ENCODE data around the gene LRBA. TPM values are rescaled to one million over a fixed set of nuclear protein-coding genes. Genes with fewer than 3 reads are reported as not detected.

The LRBA gene
- total RNA-seq, 1 donor from 2014 or later: 46.2 TPM

GRCh38 chr4:150939530-150939929 is 75.6 kb downstream of the LRBA start:
- Histone ChIP-seq H3K4me1 (peaks cover 5% of the 10 kb centered on the region), H3K4me3 (no peak overlapping the region), H3K36me3 (no peaks in the 10 kb centered on the region), H3K27ac (no peak overlapping the region), H3K9me3 (no peaks in the 10 kb centered on the region), H3K27me3 (ENCODE audit: low read depth) (no peaks in the 10 kb centered on the region)
- no peak for TF ChIP-seq CTCF (IDR thresholded peaks at IDR 0.05)
- no peak for ATAC-seq
- no peak for DNase-seq
- intact Hi-C loops (cut with DNase I): no loop called here

- no peak for DNase-seq
- Histone ChIP-seq H3K36me3 (no peaks in the 10 kb centered on the region), H3K27ac (no peak overlapping the region), H3K4me3 (no peak overlapping the region), H3K4me1 (peaks cover 4% of the 10 kb centered on the region), H3K27me3 (ENCODE audit: low read depth) (no peaks in the 10 kb centered on the region), H3K9me3 (no peaks in the 10 kb centered on the region)
- ATAC-seq: no peak
- intact Hi-C loops (cut with DNase I): no loop called here
- TF ChIP-seq CTCF (IDR thresholded peaks at IDR 0.05): no peak
Measured at GRCh38 chr4:150938873-150939499, 76.1 kb downstream of the LRBA start.

GRCh38 chr4:150938417-150938816 is 76.7 kb downstream of the LRBA start:
- H3K27ac ChIP-seq: no peak overlapping the region
- no peak for ATAC-seq
- H3K4me1 ChIP-seq: no peaks in the 10 kb centered on the region
- no peak for DNase-seq
- no peak overlapping the region for H3K4me3 ChIP-seq
- intact Hi-C loops (cut with DNase I): no loop called here
- TF ChIP-seq CTCF (IDR thresholded peaks at IDR 0.05): no peak
- no peaks in the 10 kb centered on the region for H3K9me3 ChIP-seq
- no peaks in the 10 kb centered on the region for H3K36me3 ChIP-seq
- H3K27me3 ChIP-seq (ENCODE audit: low read depth): no peaks in the 10 kb centered on the region

- intact Hi-C loops (cut with DNase I): no loop called here
- no peak for ATAC-seq
Measured at GRCh38 chr4:150934022-150934421, 81.1 kb downstream of the LRBA start.

GRCh38 chr4:150931796-150932195 is 83.3 kb downstream of the LRBA start:
- no peak for TF ChIP-seq CTCF (IDR thresholded peaks at IDR 0.05)
- ATAC-seq (no peak), DNase-seq (no peak)
- H3K4me1 ChIP-seq: no peaks in the 10 kb centered on the region
- no peak overlapping the region for H3K4me3 ChIP-seq
- H3K9me3 ChIP-seq: no peaks in the 10 kb centered on the region
- H3K36me3 ChIP-seq: no peaks in the 10 kb centered on the region
- no peaks in the 10 kb centered on the region for H3K27me3 ChIP-seq (ENCODE audit: low read depth)
- no peak overlapping the region for H3K27ac ChIP-seq
- intact Hi-C loops (cut with DNase I): no loop called here

More at GRCh38 chr4:150934022-150934421, 81.1 kb downstream of the LRBA start:
- H3K36me3 ChIP-seq: no peaks in the 10 kb centered on the region
- H3K27me3 ChIP-seq (ENCODE audit: low read depth): no peaks in the 10 kb centered on the region
- no peak overlapping the region for H3K27ac ChIP-seq
- DNase-seq: no peak
- no peaks in the 10 kb centered on the region for H3K9me3 ChIP-seq
- no peak overlapping the region for H3K4me3 ChIP-seq
- no peaks in the 10 kb centered on the region for H3K4me1 ChIP-seq
- no peak for TF ChIP-seq CTCF (IDR thresholded peaks at IDR 0.05)

All from lower lobe of right lung (tissue), 2 donors.